HG02981 (cell line): Measurements from ENCODE around the gene PHACTR3.

Experiments used
- ATAC-seq: cut with Tn5 transposase; IDR thresholded peaks from one replicate; pipeline ENCODE4 v1.9.1; 2021; ENCODE audit warnings: mild to moderate bottlenecking, moderate library complexity; ENCODE audit not compliant: unreplicated experiment

Gene PHACTR3

DNA sequence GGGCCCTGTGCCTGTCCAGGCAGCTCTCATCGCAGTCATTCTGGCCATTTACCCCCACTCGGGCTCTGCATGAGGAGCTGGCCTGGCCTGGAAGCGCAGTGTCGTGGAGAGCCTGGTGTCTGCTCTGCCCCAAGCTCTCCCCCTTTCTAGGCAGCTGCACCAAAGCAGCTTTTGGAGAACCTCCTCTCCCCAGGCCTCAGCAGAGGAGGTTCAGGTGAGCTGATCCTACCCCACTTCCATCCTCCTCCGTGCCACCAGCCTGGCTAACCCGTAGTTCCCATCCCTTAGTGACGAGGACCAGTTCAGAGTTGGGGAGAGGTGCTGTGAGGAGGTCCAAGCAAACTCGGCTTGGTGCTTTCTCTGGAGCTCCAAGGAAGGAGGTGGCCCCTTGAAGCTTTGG, 30.5 kb upstream of the PHACTR3 start:
- no peak for ATAC-seq

GRCh38 chr20:59574308-59574707, 30.0 kb upstream of the PHACTR3 start:
- ATAC-seq: no peak

- no peak for ATAC-seq
These were observed 29.1 kb upstream of the PHACTR3 start for GRCh38 chr20:59575216-59575615.

- no peak for ATAC-seq
These were observed 28.7 kb upstream of the PHACTR3 start for GRCh38 chr20:59575653-59576052.

DNA sequence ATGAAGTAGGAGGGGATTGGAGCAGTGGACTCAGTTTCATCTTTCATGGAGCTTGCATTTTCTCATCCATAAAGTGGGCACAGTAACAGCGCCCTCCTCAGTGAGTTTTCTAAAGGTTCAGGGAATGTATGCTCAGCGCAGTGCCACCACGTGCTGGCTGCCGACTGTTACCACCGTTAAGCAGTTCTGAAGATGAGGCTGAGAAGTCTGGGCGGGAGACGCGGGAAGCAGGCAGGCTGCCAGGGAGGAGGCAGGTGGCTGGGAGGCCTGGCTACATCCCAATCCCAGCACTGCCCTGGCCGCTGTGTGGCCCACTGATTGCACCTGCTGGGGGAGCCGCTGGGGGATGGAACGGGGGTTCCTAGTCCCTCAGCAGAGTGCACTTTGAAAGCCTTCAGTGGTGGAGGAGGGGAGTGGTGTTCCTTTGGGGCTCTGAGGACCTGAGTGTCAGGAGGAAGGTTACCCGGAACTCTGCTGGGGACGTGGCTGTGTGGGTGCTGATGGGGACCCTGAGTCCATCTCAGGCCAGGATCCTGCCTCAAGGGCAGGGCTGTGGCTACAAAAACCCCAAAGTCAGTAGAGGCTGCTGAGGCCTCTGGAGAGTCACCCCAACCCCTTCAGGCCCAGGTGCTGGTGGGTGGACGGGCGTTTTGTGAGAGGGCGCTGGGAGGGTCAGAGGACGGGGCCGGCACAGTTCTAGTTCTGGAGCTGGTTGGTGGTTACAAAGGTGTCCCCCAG, 28.0 kb upstream of the PHACTR3 start:
- ATAC-seq: no peak

DNA sequence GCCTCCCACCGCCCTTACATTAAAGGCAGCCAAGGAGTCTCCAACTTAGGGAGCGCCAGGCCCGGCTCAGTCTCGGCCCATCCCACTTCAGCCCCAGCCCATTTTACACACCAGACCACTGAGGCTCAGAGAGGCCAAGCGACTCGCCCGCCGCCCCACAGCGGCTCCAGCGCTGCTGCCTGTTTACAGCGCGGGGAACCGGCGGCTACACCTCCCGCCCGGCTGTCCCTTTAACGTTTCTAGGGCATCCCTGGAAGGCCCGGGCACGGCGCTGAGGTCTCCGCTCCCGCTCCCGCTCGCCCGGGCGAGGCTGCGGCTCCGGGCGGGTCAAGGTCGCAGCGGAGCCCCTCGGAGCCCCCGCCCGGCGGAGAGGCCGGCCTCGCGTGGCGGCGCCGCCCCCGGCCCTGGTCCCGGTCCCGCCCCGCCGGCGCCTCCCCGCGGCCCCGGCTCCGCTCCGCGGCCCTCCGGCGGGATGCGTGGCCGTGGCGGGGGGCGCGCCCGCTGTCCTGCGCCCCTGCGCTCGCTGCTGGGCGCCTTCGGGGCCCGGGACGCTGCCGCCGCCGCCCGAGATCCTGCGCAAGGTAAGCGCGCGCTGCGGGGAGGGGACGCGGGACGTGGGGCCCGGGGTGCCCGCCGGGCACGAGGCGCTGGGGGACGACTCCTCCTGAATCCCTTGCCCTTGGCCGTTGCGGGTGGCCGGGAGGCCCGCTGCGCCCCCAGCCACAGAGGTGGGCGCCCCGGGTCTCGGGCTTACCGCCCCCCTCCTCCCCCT, 27.1 kb upstream of the PHACTR3 start:
- ATAC-seq: no peak

DNA sequence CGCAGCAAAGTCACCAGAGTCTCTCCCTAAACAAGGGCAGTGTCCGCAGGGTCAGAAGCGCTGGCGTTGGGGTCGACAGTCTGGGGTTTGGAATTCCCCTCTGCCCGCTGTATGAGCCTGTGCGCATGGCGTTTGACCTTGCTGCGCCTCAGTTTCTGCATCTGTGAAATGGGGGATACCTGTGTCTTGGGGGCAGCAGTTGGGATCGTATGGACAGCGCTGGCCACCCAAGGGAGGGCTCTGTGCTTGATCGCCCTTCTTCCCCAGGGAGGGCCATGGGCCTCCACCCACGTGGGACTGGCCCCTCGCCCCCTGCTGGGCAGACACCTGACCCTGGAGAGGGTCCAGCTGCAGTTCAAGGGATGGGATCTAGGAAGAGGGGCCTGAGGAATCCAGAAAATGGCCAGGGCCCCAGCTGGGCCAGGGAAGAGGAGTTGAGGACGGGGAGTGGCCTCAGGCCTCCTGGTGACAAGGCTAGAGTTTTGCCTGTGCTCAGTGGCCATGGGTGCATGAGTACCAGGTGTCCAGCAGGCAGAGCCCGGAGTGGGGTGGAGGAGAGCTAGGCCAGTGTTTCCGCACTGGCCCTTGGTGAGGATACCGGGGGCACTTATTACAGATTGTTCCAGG, 26.4 kb upstream of the PHACTR3 start:
- no peak for ATAC-seq

GRCh38 chr20:59578436-59579403, 25.6 kb upstream of the PHACTR3 start:
- no peak for ATAC-seq

DNA sequence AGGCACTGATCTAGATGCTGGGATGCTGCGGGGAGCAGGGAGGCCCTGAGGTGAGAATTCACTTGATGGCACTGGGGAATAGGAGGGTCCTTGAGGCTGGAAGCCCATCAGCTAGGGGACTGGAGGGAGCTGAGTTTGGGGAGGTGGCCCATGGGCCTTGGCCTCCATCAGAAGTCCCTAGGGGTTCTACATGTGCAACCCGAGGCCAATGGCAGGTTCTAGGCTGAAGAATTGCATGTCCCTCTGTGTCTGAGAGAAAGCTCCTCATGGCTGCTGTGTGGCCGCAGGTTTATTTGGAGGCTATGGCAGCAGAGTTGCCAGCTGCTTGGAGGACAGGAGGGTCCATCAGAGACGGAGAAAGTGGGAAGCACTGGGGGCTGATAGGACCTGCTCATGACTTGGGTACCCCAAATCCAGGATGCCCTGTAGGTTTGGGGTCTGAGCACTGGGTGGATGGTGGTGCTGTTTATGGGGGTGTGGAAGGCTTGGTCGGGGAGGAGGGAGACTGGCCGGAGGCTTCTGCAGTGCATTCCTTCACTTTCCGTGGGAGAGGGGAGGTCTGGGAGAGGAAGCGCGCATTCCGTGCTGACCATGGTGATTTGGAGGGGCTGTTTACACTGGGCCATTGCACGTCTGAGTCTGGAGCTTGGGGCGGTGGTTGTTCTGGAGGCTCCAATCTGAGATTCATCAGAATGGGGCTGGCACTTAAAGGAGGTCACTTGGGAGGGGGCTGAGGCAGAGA, 24.8 kb upstream of the PHACTR3 start:
- ATAC-seq: no peak

DNA sequence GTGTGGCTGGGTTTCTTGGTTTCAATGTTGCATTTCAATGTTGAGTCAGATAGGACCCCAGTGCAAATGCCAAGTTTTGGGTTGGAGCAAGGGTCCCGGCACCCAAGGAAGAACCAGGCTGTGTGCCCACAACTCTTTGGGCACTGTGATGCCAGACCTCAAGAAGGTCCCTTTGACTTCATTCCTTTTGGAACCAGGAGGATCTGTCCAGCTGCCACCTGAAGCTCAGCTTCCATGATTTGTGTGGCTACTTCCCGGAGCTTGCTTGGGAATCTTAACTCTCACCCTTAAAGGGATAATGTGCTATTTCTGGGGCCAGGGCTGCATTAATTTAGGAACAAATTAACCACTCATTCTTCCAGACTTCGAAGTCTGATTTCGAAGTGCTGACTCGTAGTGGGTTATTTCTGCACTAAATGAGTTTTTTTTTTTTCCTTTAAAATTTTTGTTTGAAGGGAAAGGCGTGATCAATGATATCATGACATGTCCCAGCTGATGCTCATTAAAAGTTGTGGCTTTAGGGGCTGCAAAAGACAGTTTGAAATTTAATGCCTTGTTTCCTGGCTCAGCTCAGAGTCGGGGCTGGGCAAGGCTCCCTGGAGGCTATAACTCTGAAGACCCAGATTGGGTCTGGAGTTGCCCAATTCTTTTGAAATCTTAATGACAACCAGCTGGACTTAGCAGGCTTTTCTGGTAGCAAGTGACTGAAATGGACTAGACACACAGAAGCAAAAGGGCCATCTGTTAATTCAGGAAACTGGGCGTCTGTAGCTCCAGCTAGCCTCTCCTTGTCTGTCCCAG, 24.0 kb upstream of the PHACTR3 start:
- ATAC-seq: no peak

DNA sequence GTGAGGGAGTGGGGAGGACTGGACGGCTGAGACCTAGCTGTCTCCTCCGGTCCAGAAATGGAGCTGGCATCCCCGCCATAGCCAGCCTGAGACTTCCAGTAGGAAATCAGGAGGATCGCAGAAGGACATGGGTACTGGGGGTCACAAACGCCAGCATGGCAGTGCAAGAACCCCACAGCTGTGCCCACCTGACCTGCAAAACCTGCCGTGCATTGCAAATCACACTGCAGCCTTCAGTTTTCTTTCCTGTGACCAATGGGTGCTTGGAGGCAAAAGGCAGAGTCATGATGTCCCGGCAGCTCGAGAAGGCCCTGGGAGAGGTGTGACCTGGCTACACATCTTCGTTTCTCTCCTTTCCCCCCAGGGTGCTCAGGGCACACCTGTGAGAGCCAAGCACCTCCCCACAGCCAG, 23.3 kb upstream of the PHACTR3 start:
- ATAC-seq: no peak

GRCh38 chr20:59581993-59582679, 22.2 kb upstream of the PHACTR3 start:
- no peak for ATAC-seq

DNA sequence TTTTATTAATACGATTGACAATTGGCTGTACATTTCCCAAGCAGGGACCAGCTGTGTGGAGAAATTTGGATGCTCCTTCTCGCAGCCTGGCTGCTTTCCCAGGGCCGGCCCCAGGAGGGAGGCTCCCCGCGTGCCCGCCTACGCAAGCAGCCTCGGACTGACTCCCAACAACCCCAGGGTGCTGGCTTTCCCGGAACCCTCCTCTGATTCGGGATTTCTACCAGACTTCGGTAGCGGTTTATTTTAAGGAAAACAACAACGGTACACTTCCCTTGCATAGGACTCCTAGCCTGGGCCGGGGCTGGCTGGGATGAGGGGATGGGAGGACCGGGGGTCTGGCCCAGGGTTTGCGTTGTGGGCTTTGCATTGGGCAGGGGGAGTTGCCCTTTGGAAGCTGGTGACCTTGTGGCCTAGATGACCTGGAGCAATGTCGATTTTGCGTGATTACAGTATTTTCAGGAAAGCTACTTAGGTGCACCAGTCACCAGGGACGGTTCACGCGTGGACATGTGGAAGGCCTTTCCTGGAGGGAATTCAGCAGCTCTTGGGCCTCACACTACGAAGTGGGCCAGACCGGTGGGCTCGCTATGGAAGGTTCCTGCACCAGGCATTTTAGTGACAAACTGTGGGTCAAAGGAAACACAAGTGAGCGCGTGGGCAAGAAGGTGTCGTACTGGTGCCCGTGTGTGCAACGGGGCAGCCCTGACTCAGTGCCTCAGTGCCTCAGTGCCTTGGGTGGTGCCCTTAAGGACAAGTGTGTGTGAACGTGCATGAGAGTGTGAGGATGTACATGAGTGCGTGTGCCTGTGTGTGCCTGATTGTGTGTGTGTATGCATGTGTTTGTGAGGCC, 20.7 kb upstream of the PHACTR3 start:
- no peak for ATAC-seq

GRCh38 chr20:59584278-59584925, 19.9 kb upstream of the PHACTR3 start:
- no peak for ATAC-seq

- ATAC-seq: no peak
These were observed 18.5 kb upstream of the PHACTR3 start for GRCh38 chr20:59585714-59586409.

- ATAC-seq: no peak
These were observed 17.7 kb upstream of the PHACTR3 start for GRCh38 chr20:59586613-59587012.

GRCh38 chr20:59587570-59587969, 16.8 kb upstream of the PHACTR3 start:
- no peak for ATAC-seq
